Endodermal cell (in vitro differentiated cells): ENCODE results near the gene DGKD. TPM values are rescaled to one million over a fixed set of nuclear protein-coding genes. Genes with fewer than 3 reads are reported as not detected.

Experiments used
- DNase-seq: peaks from one replicate; pipeline ENCODE4 v3.0.0-alpha.2; 2017
- H3K27ac ChIP-seq: 2 replicates; pipeline ENCODE4 v1.5.1; 2013; ENCODE audit warnings: mild to moderate bottlenecking, low read depth, low read length, moderate library complexity
- H3K27me3 ChIP-seq: 2 replicates; pipeline ENCODE4 v1.6.1; 2013; ENCODE audit warnings: mild to moderate bottlenecking, low read length, moderate library complexity; ENCODE audit not compliant: insufficient read depth, control insufficient read depth, poor library complexity, severe bottlenecking
- H3K36me3 ChIP-seq: 2 replicates; pipeline ENCODE4 v1.7.0; 2013; ENCODE audit warnings: mild to moderate bottlenecking, low read length, moderate library complexity; ENCODE audit not compliant: control insufficient read depth, insufficient read depth
- H3K4me1 ChIP-seq: one replicate; pipeline ENCODE4 v1.7.0; 2013; ENCODE audit warnings: low read length; ENCODE audit not compliant: control insufficient read depth, insufficient read depth
- H3K4me3 ChIP-seq: 2 replicates; pipeline ENCODE4 v1.5.1; 2013; ENCODE audit warnings: mild to moderate bottlenecking, low read length, moderate library complexity
- H3K9ac ChIP-seq: 2 replicates; pipeline ENCODE4 v1.6.1; 2013; ENCODE audit warnings: mild to moderate bottlenecking, low read length, moderate library complexity; ENCODE audit not compliant: poor library complexity, severe bottlenecking; ENCODE audit errors: extremely low read depth
- H3K9me3 ChIP-seq: 2 replicates; pipeline ENCODE4 v1.6.1; 2013; ENCODE audit warnings: mild to moderate bottlenecking, low read length, moderate library complexity; ENCODE audit not compliant: control insufficient read depth
- H3K27ac Mint-ChIP-seq: 2 replicates; pipeline ENCODE4 v1.8.0; 2020; ENCODE audit warnings: mixed read lengths
- H3K27me3 Mint-ChIP-seq: 2 replicates; pipeline ENCODE4 v1.8.0; 2021; ENCODE audit warnings: mild to moderate bottlenecking, mixed read lengths; ENCODE audit not compliant: insufficient read depth
- H3K36me3 Mint-ChIP-seq: 2 replicates; pipeline ENCODE4 v1.8.0; 2020; ENCODE audit warnings: low read depth, mixed read lengths
- H3K4me1 Mint-ChIP-seq: 2 replicates; pipeline ENCODE4 v1.8.0; 2020; ENCODE audit warnings: mixed read lengths
- H3K4me3 Mint-ChIP-seq: 2 replicates; pipeline ENCODE4 v1.8.0; 2020; ENCODE audit warnings: mild to moderate bottlenecking, moderate library complexity, mixed read lengths
- H3K9me3 Mint-ChIP-seq: 2 replicates; pipeline ENCODE4 v1.8.0; 2020; ENCODE audit warnings: mild to moderate bottlenecking, mixed read lengths
- WGBS, 2 experiments: methylation state at CpG; one replicate each; pipeline versions ENCODE4 v1.1.5 to v1.1.7; 2013; ENCODE audit warnings: missing lambda C conversion rate in 2 of 2, mixed read lengths in 1 of 2; ENCODE audit not compliant: insufficient coverage in 1 of 2, insufficient read length in 1 of 2; 5-methylcytosine and 5-hydroxymethylcytosine counted together
- total RNA-seq, 2 donors: library from RNA; stranded (reverse); fragmentation: NEBNext Ultra II Directional in 1 of 2; extraction: Animal tissue kit (Norgen Biotek cat#: 25700) in 1 of 2; gene quantifications; 2 replicates in 1 of 2; 3 replicates in 1 of 2; pipeline ENCODE4 v1.2.1, GENCODE V29; 2021
- TF ChIP-seq, protein P1 (sequence below): fragments of 200-600 bp; sonication (generic); conservative IDR thresholded peaks from 2 replicates; pipeline ENCODE4 v1.5.0; 2021; ENCODE audit warnings: antibody characterized with exemption, mild to moderate bottlenecking

The DGKD gene
- total RNA-seq, 2 donors from 2014 or later: 39.2 to 46.9 TPM

DNA sequence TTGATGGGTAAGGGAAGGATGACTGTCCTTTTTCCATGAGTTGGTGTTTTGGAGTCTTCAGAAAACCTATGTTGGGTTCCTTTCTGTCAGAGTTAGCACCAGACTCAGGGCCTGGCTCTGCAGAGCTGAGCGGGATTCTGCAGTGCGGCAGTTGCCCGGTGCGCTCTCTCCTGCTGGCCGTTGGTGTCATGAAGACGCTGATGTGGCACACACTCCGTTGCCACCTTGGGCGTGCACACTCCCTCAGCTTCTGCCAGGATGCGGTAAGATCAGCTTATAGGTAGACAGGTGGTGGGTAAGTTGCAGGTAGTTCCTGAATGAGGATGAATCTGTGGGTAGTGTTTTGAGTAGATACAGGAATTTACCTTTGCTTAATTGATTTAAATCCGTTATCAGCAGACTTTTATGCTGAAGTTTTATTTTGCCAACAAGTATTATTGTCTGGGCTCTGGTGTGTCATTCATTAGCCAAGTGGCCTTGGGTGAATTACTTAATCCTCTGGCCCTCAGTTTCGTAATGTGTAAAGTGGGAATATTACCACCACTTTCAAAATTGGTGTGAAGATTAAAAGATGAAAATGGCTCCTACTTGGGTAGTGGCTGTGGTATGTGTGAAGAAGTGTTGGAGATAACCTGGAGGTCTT is 26.8 kb downstream of the DGKD start:
- no peak for DNase-seq
- TF ChIP-seq, protein P1, sequence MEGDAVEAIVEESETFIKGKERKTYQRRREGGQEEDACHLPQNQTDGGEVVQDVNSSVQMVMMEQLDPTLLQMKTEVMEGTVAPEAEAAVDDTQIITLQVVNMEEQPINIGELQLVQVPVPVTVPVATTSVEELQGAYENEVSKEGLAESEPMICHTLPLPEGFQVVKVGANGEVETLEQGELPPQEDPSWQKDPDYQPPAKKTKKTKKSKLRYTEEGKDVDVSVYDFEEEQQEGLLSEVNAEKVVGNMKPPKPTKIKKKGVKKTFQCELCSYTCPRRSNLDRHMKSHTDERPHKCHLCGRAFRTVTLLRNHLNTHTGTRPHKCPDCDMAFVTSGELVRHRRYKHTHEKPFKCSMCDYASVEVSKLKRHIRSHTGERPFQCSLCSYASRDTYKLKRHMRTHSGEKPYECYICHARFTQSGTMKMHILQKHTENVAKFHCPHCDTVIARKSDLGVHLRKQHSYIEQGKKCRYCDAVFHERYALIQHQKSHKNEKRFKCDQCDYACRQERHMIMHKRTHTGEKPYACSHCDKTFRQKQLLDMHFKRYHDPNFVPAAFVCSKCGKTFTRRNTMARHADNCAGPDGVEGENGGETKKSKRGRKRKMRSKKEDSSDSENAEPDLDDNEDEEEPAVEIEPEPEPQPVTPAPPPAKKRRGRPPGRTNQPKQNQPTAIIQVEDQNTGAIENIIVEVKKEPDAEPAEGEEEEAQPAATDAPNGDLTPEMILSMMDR: no peak
- Histone ChIP-seq H3K4me3 (no peak overlapping the region), H3K4me1 (no peaks in the 10 kb centered on the region), H3K9me3 (no peaks in the 10 kb centered on the region), H3K36me3 (no peaks in the 10 kb centered on the region), H3K27me3 (no peaks in the 10 kb centered on the region), H3K27ac (no peak overlapping the region), H3K9ac (no peak overlapping the region)
- H3K9me3 Mint-ChIP-seq: no peaks in the 10 kb centered on the region
- no peaks in the 10 kb centered on the region for H3K27me3 Mint-ChIP-seq
- H3K27ac Mint-ChIP-seq: no peak overlapping the region
- H3K4me1 Mint-ChIP-seq: peaks cover 27% of the 10 kb centered on the region
- WGBS, 2 experiments: 75 to 93% methylated on average over 1 to 11 of the region's 11 CpGs
- H3K4me3 Mint-ChIP-seq: no peak overlapping the region
- peaks cover 13% of the 10 kb centered on the region for H3K36me3 Mint-ChIP-seq

DNA sequence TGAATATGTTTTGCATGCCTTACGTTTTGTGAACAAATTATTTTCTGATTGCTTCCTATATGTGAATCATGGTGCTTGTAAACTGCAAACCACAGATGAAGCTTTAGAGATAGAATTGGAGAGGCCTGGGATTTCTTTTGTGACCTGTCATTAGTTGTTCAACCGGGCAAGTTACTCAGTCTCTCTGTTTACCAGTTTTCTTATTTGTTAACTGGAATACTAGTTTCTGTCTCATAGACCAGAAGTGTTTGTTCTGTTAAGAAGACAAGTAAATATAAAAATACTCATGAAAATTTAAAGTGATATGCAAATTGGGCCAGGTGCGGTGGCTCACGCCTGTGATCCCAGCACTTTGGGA is 27.3 kb downstream of the DGKD start:
- Mint-ChIP-seq H3K4me3 (no peak overlapping the region), H3K27me3 (no peaks in the 10 kb centered on the region), H3K4me1 (peaks cover 27% of the 10 kb centered on the region), H3K36me3 (peaks cover 11% of the 10 kb centered on the region), H3K9me3 (no peaks in the 10 kb centered on the region), H3K27ac (no peak overlapping the region)
- Histone ChIP-seq H3K27me3 (no peaks in the 10 kb centered on the region), H3K27ac (no peak overlapping the region), H3K9ac (no peak overlapping the region), H3K4me1 (no peaks in the 10 kb centered on the region), H3K4me3 (no peak overlapping the region), H3K9me3 (no peaks in the 10 kb centered on the region), H3K36me3 (no peaks in the 10 kb centered on the region)
- WGBS, 2 experiments: 93 to 100% methylated on average over 2 to 4 of the region's 4 CpGs
- TF ChIP-seq, protein P1: no peak
- no peak for DNase-seq

DNA sequence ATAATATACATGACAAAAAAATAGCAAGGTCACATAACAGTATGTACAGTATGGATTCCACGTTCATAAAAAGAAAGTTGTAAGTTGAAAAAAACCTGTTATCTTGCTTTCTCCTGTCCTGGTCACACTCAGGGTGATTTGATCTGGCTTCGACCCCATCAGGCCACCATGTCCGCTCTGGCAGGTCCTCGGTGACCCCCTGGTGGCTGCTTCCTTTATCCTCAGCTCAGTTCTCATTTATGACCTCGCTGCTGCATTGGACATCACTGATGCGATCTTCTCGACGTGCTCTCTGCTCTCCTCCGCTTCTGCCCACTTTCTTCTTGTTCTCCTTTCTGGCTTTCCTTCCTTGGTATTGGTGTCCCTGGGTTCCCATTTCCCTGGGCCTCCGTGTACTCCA is 29.7 kb downstream of the DGKD start:
- H3K4me3 Mint-ChIP-seq: no peak overlapping the region
- Histone ChIP-seq H3K36me3 (no peaks in the 10 kb centered on the region), H3K9ac (no peak overlapping the region), H3K9me3 (no peaks in the 10 kb centered on the region), H3K27me3 (no peaks in the 10 kb centered on the region), H3K4me1 (no peaks in the 10 kb centered on the region), H3K4me3 (no peak overlapping the region), H3K27ac (no peak overlapping the region)
- WGBS, 2 experiments: 89 to 91% methylated on average over 10 of the region's 10 CpGs
- H3K9me3 Mint-ChIP-seq: no peaks in the 10 kb centered on the region
- H3K4me1 Mint-ChIP-seq: peaks cover 27% of the 10 kb centered on the region
- peak; percentile 54 for DNase-seq
- no peak overlapping the region for H3K27ac Mint-ChIP-seq
- H3K27me3 Mint-ChIP-seq: no peaks in the 10 kb centered on the region
- TF ChIP-seq, protein P1: peak; percentile 59
- H3K36me3 Mint-ChIP-seq: peaks cover 12% of the 10 kb centered on the region
